ENCODE measurements around the gene LOXL3. TPM values are rescaled to one million over a fixed set of nuclear protein-coding genes. Genes with fewer than 3 reads are reported as not detected.

The LOXL3 gene
- total RNA-seq, 1 donor from 2014 or later: 2.3 TPM

DNA sequence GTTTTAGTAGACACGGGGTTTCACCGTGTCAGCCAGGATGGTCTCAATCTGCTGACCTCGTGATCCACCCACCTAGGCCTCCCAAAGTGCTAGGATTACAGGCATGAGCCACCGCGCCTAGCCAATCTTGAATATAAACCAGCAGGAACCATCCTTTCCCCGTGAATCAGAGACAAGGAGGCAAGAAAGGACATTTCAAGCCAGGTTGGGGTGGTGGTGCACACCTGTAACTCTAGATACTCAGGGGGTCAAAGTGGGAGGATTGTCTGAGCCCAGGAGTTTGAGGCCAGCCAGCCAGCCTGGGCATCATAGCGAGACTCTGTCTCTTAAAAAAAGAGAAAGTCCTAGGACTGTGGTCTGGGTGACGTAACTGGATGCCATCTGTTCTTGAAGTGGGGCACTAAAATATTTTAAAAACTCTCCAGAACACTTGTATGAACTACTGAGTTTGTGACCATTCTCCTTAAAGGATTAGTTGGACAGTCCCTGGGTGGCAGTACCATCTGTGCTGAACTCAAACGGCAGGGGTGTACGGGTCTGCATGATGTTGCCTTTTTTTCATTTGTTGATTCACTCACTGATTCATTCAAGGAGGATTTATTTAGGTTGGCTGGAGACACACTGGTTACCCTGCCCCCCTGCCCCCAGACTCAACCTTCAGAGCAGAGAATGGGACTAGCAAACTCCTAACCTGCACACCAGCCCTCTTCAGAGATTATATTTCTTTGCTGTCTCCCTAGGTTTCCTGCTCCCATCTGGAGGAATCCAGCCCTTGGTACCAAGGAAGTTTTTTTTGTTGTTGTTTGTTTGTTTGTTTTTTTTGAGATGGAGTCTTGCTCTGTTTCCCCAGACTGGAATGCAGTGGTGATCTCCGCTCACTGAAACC lies 42.4 kb downstream of the LOXL3 start:
- TF ChIP-seq CTCF (IDR thresholded peaks at IDR 0.05): no peak
- no peak for ATAC-seq (ENCODE audit: low read depth)
- POLR2A ChIA-PET: interaction anchor here (0.7 to 5.6 kb wide), 5 partner anchors 10 to 86 kb away, joined by 4 to 63 read pairs (median 4); partner anchors contain the start of genes AUP1, HTRA2 and MRPL53

DNA sequence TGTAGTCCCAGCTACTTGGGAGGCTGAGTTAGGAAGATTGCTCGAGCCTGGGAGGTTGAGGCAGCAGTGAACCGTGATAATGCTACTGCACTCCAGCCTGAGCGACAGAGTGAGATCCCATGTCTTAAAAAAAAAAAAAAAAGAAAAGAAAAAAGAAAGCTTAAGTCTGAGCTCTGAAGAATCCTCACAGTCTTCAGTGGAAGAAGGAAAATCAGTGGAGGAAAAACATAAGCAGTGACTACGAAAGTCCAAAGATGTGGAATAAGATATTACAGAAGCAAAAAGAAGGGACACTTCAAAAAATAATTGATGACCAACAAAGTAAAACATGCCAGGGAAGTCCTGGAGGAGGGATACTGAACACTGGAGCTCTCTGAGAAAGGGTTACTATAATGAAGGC lies 43.5 kb downstream of the LOXL3 start:
- DNase-seq (no peak), ATAC-seq (ENCODE audit: low read depth) (no peak)
- Mint-ChIP-seq H3K36me3 (ENCODE audit: low read depth) (peaks cover 21% of the 10 kb centered on the region), H3K27ac (no peak overlapping the region), H3K9me3 (no peaks in the 10 kb centered on the region), H3K27me3 (peaks cover 20% of the 10 kb centered on the region), H3K4me1 (peaks cover 36% of the 10 kb centered on the region), H3K4me3 (no peak overlapping the region)
- ChIA-PET CTCF (interaction anchor here (1.5 kb wide), 1 partner anchor 27 kb away, joined by 4 read pairs; the partner anchor contains the start of genes CCDC142 and TTC31), POLR2A (interaction anchor here (0.7 to 5.6 kb wide), 6 partner anchors 14 to 1452 kb away, joined by 3 to 63 read pairs (median 4); partner anchors contain the start of genes AUP1, DQX1, HTRA2 and WBP1)
- intact Hi-C loops (cut with micrococcal nuclease): loop anchor here (10.0 kb wide), 1 partner anchor 335 kb away; the partner anchor contains the start of gene MOB1A
- TF ChIP-seq CTCF (IDR thresholded peaks at IDR 0.05): no peak

More for the DNA sequence above, 42.4 kb downstream of the LOXL3 start:
- Mint-ChIP-seq H3K4me3 (no peak overlapping the region), H3K36me3 (ENCODE audit: low read depth) (peaks cover 12% of the 10 kb centered on the region), H3K27me3 (peaks cover 26% of the 10 kb centered on the region), H3K27ac (no peak overlapping the region), H3K4me1 (peaks cover 40% of the 10 kb centered on the region), H3K9me3 (no peaks in the 10 kb centered on the region)
- DNase-seq: no peak
- intact Hi-C loops (cut with micrococcal nuclease): loop anchor here (10.0 kb wide), 1 partner anchor 337 kb away; the partner anchor contains the start of gene MOB1A
- CTCF ChIA-PET: interaction anchor here (1.5 kb wide), 1 partner anchor 29 kb away, joined by 4 read pairs; the partner anchor contains the start of genes CCDC142 and TTC31

GRCh38 chr2:74507926-74508520 lies 45.7 kb downstream of the LOXL3 start:
- ChIA-PET POLR2A (interaction anchor here (0.5 to 5.6 kb wide), 17 partner anchors 8 to 317 kb away, joined by 3 to 63 read pairs (median 7); partner anchors contain the start of genes AUP1, CCDC142, DQX1 and HTRA2), CTCF (interaction anchor here (1.0 to 3.2 kb wide), 6 partner anchors 8 to 80 kb away, joined by 3 to 30 read pairs (median 8); partner anchors contain the start of genes CCDC142 and TTC31)
- intact Hi-C loops (cut with micrococcal nuclease): loop anchor here (1.0 to 10.0 kb wide), 10 partner anchors 8 to 327 kb away; partner anchors contain the start of genes AUP1, DOK1, HK2 and HTRA2
- DNase-seq (no peak), ATAC-seq (ENCODE audit: low read depth) (peak; percentile 10)
- Mint-ChIP-seq H3K4me1 (peaks cover 47% of the 10 kb centered on the region), H3K27ac (peak overlapping the region; percentile 100), H3K27me3 (peaks cover 24% of the 10 kb centered on the region), H3K36me3 (ENCODE audit: low read depth) (peaks cover 33% of the 10 kb centered on the region), H3K4me3 (peak overlapping the region; percentile 96), H3K9me3 (no peaks in the 10 kb centered on the region)
- no peak for TF ChIP-seq CTCF (IDR thresholded peaks at IDR 0.05)

GRCh38 chr2:74507145-74507925 lies 46.4 kb downstream of the LOXL3 start, which contains the start of gene PCGF1:
Gene PCGF1 (minus strand): TSS chr2:74507695. CDS start chr2:74507668, 27 bp downstream.
- peak within 1 kb of the TSS; percentile 96 for H3K4me3 Mint-ChIP-seq
- H3K36me3 Mint-ChIP-seq (ENCODE audit: low read depth): peaks cover 33% of the 10 kb centered on the region
- H3K27ac Mint-ChIP-seq: peak within 1 kb of the TSS; percentile 100
- H3K4me1 Mint-ChIP-seq: peaks cover 52% of the 10 kb centered on the region
- H3K27me3 Mint-ChIP-seq: peaks cover 24% of the 10 kb centered on the region
- DNase-seq (peak; percentile 99), ATAC-seq (ENCODE audit: low read depth) (peak; percentile 85)
- intact Hi-C loops (cut with micrococcal nuclease): loop anchor here (1.0 to 10.0 kb wide), 10 partner anchors 9 to 327 kb away; partner anchors contain the start of genes AUP1, DOK1, HK2 and HTRA2
- ChIA-PET POLR2A (interaction anchor here (0.6 to 5.6 kb wide), 16 partner anchors 9 to 1185 kb away, joined by 3 to 63 read pairs (median 7); partner anchors contain the start of genes AUP1, CCDC142, DQX1 and HTRA2), CTCF (interaction anchor here (0.9 to 3.2 kb wide), 9 partner anchors 9 to 81 kb away, joined by 3 to 30 read pairs (median 5); partner anchors contain the start of genes AUP1, CCDC142, HTRA2 and TTC31)
- no peak for TF ChIP-seq CTCF (IDR thresholded peaks at IDR 0.05)
- H3K9me3 Mint-ChIP-seq: no peaks in the 10 kb centered on the region

All from activated B cell treated with CpG ODN at 0.5 μM for 24 hours (primary cell).